ENCODE data around the gene FAAP20. TPM values are rescaled to one million over a fixed set of nuclear protein-coding genes. Genes with fewer than 3 reads are reported as not detected.
A peak's percentile ranks its signal among the peaks of the same experiment; 100 is the strongest.

The FAAP20 gene
- total and polyA plus RNA-seq, 9 of the 15 experiments (the other 6 are each of a cell fraction or from before 2014, with no cell fraction given): 0.58 to 143 (median 9.9) TPM

- no peak for TF ChIP-seq ATF2 (CRISPR knock-in tag; IDR thresholded peaks at IDR 0.05)
- peak; percentile 72 for TF ChIP-seq CXXC5 (CRISPR knock-in tag; IDR thresholded peaks at IDR 0.05)
- TF ChIP-seq SMARCE1 (IDR thresholded peaks at IDR 0.05): no peak
- no peak for TF ChIP-seq ETS2 (tag; IDR thresholded peaks at IDR 0.05; ENCODE audit: borderline replicate concordance, poor library complexity, severe bottlenecking)
- no peak for TF ChIP-seq ZNF609 (CRISPR knock-in tag; IDR thresholded peaks at IDR 0.05; ENCODE audit: borderline replicate concordance)
- TF ChIP-seq MLLT1 (IDR thresholded peaks at IDR 0.05): no peak
- no peak for TF ChIP-seq SMARCA5 (IDR thresholded peaks at IDR 0.05)
- no peak for TF ChIP-seq HSF4 (CRISPR knock-in tag; IDR thresholded peaks at IDR 0.05; ENCODE audit: borderline replicate concordance)
- no peak for TF ChIP-seq SAFB2 (IDR thresholded peaks at IDR 0.05; ENCODE audit: borderline replicate concordance, low read depth, low read length, severe bottlenecking)
- no peak for TF ChIP-seq ZNF785 (CRISPR knock-in tag; IDR thresholded peaks at IDR 0.05)
- TF ChIP-seq GABPB2 (CRISPR knock-in tag; conservative IDR thresholded peaks at IDR 0.05): no peak
- TF ChIP-seq ZNF143 (CRISPR knock-in tag; IDR thresholded peaks at IDR 0.05): no peak
- TF ChIP-seq, protein P1, sequence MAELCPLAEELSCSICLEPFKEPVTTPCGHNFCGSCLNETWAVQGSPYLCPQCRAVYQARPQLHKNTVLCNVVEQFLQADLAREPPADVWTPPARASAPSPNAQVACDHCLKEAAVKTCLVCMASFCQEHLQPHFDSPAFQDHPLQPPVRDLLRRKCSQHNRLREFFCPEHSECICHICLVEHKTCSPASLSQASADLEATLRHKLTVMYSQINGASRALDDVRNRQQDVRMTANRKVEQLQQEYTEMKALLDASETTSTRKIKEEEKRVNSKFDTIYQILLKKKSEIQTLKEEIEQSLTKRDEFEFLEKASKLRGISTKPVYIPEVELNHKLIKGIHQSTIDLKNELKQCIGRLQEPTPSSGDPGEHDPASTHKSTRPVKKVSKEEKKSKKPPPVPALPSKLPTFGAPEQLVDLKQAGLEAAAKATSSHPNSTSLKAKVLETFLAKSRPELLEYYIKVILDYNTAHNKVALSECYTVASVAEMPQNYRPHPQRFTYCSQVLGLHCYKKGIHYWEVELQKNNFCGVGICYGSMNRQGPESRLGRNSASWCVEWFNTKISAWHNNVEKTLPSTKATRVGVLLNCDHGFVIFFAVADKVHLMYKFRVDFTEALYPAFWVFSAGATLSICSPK (IDR thresholded peaks at IDR 0.05; ENCODE audit: borderline replicate concordance): no peak
- peak; percentile 46; the same call in 1 of the 2 replicates for TF ChIP-seq RB1 (IDR thresholded peaks at IDR 0.05; ENCODE audit: low read depth)
- no peak for TF ChIP-seq HNRNPK (IDR thresholded peaks at IDR 0.05; ENCODE audit: low read depth, low read length, poor library complexity, severe bottlenecking)
- no peak for TF ChIP-seq LARP7 (IDR thresholded peaks at IDR 0.05)
- no peak for TF ChIP-seq RHOXF2B (CRISPR knock-in tag; conservative IDR thresholded peaks at IDR 0.05)
- 0 out of 4 replicates have a peak, but pooled peaks of 1 of the 2 experiments have one; percentile 14 for TF ChIP-seq NONO (IDR thresholded peaks at IDR 0.05; ENCODE audit: low read depth in 2 of 2, low read length in 1 of 2)
Observed at GRCh38 chr1:2174348-2175054, 20.1 kb downstream of the FAAP20 start (continued).
